ENCODE results near the gene AQP12B.
A peak's percentile ranks its signal among the peaks of the same experiment; 100 is the strongest.

The AQP12B gene

GRCh38 chr2:240655931-240656886 lies 26.5 kb downstream of the AQP12B start:
- no peaks in the 10 kb centered on the region for H3K9me3 Mint-ChIP-seq
- H3K27ac Mint-ChIP-seq: no peak overlapping the region
- no peak overlapping the region for H3K4me3 Mint-ChIP-seq
- H3K4me1 Mint-ChIP-seq: peaks cover 22% of the 10 kb centered on the region
- ATAC-seq (peak; percentile 96), DNase-seq (ENCODE audit: low spot score in 2 of 2) (no peak)
- H3K36me3 Mint-ChIP-seq: no peaks in the 10 kb centered on the region

GRCh38 chr2:240651185-240651584 lies 31.5 kb downstream of the AQP12B start:
- DNase-seq (ENCODE audit: low spot score in 2 of 2): no peak
- peaks cover 25% of the 10 kb centered on the region for H3K4me1 Mint-ChIP-seq
- H3K4me3 Mint-ChIP-seq: no peak overlapping the region
- H3K9me3 Mint-ChIP-seq: no peaks in the 10 kb centered on the region
- no peak overlapping the region for H3K27ac Mint-ChIP-seq
- no peaks in the 10 kb centered on the region for H3K36me3 Mint-ChIP-seq
- no peak for ATAC-seq

- Mint-ChIP-seq H3K4me1 (peaks cover 27% of the 10 kb centered on the region), H3K36me3 (no peaks in the 10 kb centered on the region), H3K4me3 (no peak overlapping the region), H3K9me3 (no peaks in the 10 kb centered on the region), H3K27ac (no peak overlapping the region)
- ATAC-seq (no peak), DNase-seq (ENCODE audit: low spot score in 2 of 2) (no peak)
Observed at GRCh38 chr2:240650254-240650965, 32.3 kb downstream of the AQP12B start.

GRCh38 chr2:240649331-240649730 lies 33.4 kb downstream of the AQP12B start:
- H3K27ac Mint-ChIP-seq: peak overlapping the region; percentile 78
- no peak for DNase-seq (ENCODE audit: low spot score in 2 of 2)
- H3K4me1 Mint-ChIP-seq: peaks cover 16% of the 10 kb centered on the region

GRCh38 chr2:240648650-240649275 lies 33.9 kb downstream of the AQP12B start:
- H3K27ac Mint-ChIP-seq: no peak overlapping the region
- H3K36me3 Mint-ChIP-seq: no peaks in the 10 kb centered on the region
- DNase-seq (ENCODE audit: low spot score in 2 of 2): peak in 1 of 2 donors; percentile 35
- H3K9me3 Mint-ChIP-seq: no peaks in the 10 kb centered on the region
- ATAC-seq: no peak
- no peak overlapping the region for H3K4me3 Mint-ChIP-seq
- peaks cover 16% of the 10 kb centered on the region for H3K4me1 Mint-ChIP-seq

More at GRCh38 chr2:240649331-240649730, 33.4 kb downstream of the AQP12B start:
- no peak for ATAC-seq
- no peak overlapping the region for H3K4me3 Mint-ChIP-seq
- no peaks in the 10 kb centered on the region for H3K9me3 Mint-ChIP-seq
- no peaks in the 10 kb centered on the region for H3K36me3 Mint-ChIP-seq

GRCh38 chr2:240648155-240648649 lies 34.5 kb downstream of the AQP12B start:
- no peak for ATAC-seq
- no peaks in the 10 kb centered on the region for H3K36me3 Mint-ChIP-seq
- no peak overlapping the region for H3K4me3 Mint-ChIP-seq
- H3K4me1 Mint-ChIP-seq: peaks cover 16% of the 10 kb centered on the region
- H3K27ac Mint-ChIP-seq: no peak overlapping the region
- DNase-seq (ENCODE audit: low spot score in 2 of 2): no peak
- no peaks in the 10 kb centered on the region for H3K9me3 Mint-ChIP-seq

- Mint-ChIP-seq H3K4me3 (no peak overlapping the region), H3K36me3 (no peaks in the 10 kb centered on the region), H3K9me3 (no peaks in the 10 kb centered on the region), H3K27ac (no peak overlapping the region), H3K4me1 (peaks cover 16% of the 10 kb centered on the region)
- ATAC-seq (no peak), DNase-seq (ENCODE audit: low spot score in 2 of 2) (no peak)
Observed at GRCh38 chr2:240647503-240648154, 35.1 kb downstream of the AQP12B start.

- peaks cover 16% of the 10 kb centered on the region for H3K4me1 Mint-ChIP-seq
- ATAC-seq: no peak
- DNase-seq (ENCODE audit: low spot score in 2 of 2): no peak
- no peak overlapping the region for H3K4me3 Mint-ChIP-seq
- H3K9me3 Mint-ChIP-seq: no peaks in the 10 kb centered on the region
- no peak overlapping the region for H3K27ac Mint-ChIP-seq
- H3K36me3 Mint-ChIP-seq: no peaks in the 10 kb centered on the region
Observed at GRCh38 chr2:240646900-240647502, 35.7 kb downstream of the AQP12B start.

GRCh38 chr2:240646176-240646899 lies 36.3 kb downstream of the AQP12B start:
- Mint-ChIP-seq H3K9me3 (no peaks in the 10 kb centered on the region), H3K36me3 (no peaks in the 10 kb centered on the region), H3K4me3 (peak overlapping the region; percentile 37), H3K4me1 (peaks cover 16% of the 10 kb centered on the region), H3K27ac (peak overlapping the region; percentile 29)
- ATAC-seq (no peak), DNase-seq (ENCODE audit: low spot score in 2 of 2) (no peak)

- Mint-ChIP-seq H3K4me3 (peak overlapping the region; percentile 37), H3K4me1 (peaks cover 16% of the 10 kb centered on the region), H3K9me3 (no peaks in the 10 kb centered on the region), H3K27ac (peak overlapping the region; percentile 29), H3K36me3 (no peaks in the 10 kb centered on the region)
- DNase-seq (ENCODE audit: low spot score in 2 of 2): peak in 1 of 2 donors; percentile 43
- no peak for ATAC-seq
Observed at GRCh38 chr2:240645801-240646175, 36.9 kb downstream of the AQP12B start.

- Mint-ChIP-seq H3K4me3 (no peak overlapping the region), H3K27ac (no peak overlapping the region), H3K9me3 (no peaks in the 10 kb centered on the region), H3K4me1 (peaks cover 16% of the 10 kb centered on the region), H3K36me3 (no peaks in the 10 kb centered on the region)
- DNase-seq (ENCODE audit: low spot score in 2 of 2): no peak
- ATAC-seq: no peak
Observed at GRCh38 chr2:240645346-240645745, 37.3 kb downstream of the AQP12B start.

GRCh38 chr2:240644859-240645301 lies 37.8 kb downstream of the AQP12B start:
- H3K4me1 Mint-ChIP-seq: peaks cover 16% of the 10 kb centered on the region

GRCh38 chr2:240644171-240644651 lies 38.5 kb downstream of the AQP12B start:
- ATAC-seq: no peak
- H3K27ac Mint-ChIP-seq: peak overlapping the region; percentile 17
- H3K36me3 Mint-ChIP-seq: no peaks in the 10 kb centered on the region
- H3K4me3 Mint-ChIP-seq: no peak overlapping the region
- H3K4me1 Mint-ChIP-seq: peaks cover 16% of the 10 kb centered on the region
- H3K9me3 Mint-ChIP-seq: no peaks in the 10 kb centered on the region
- peak in 1 of 2 donors; percentile 26 for DNase-seq (ENCODE audit: low spot score in 2 of 2)

More at GRCh38 chr2:240644859-240645301, 37.8 kb downstream of the AQP12B start:
- H3K36me3 Mint-ChIP-seq: no peaks in the 10 kb centered on the region
- no peaks in the 10 kb centered on the region for H3K9me3 Mint-ChIP-seq
- DNase-seq (ENCODE audit: low spot score in 2 of 2): peak in 1 of 2 donors; percentile 43
- H3K27ac Mint-ChIP-seq: no peak overlapping the region
- ATAC-seq: no peak
- H3K4me3 Mint-ChIP-seq: no peak overlapping the region

GRCh38 chr2:240643811-240644150 lies 38.9 kb downstream of the AQP12B start:
- Mint-ChIP-seq H3K9me3 (no peaks in the 10 kb centered on the region), H3K4me3 (no peak overlapping the region), H3K36me3 (no peaks in the 10 kb centered on the region), H3K4me1 (peaks cover 16% of the 10 kb centered on the region), H3K27ac (peak overlapping the region; percentile 17)
- DNase-seq (ENCODE audit: low spot score in 2 of 2) (no peak), ATAC-seq (no peak)

Data from stimulated activated effector memory CD8-positive, alpha-beta T cell treated with anti-CD3 and anti-CD28 coated beads, Interleukin-12 subunit alpha, Interleukin-12 subunit beta, amount 100 ng/mL, for 72 hours (primary cell).